Right atrium auricular region (tissue), 2 donors: ENCODE measurements around the gene TTC33. TPM values are rescaled to one million over a fixed set of nuclear protein-coding genes. Genes with fewer than 3 reads are reported as not detected.
"Not testable (repeated sequence)": the region's sequence is repeated elsewhere in the genome, so short reads cannot be mapped to it uniquely, and the experiment has no call there.

Source experiments
- DNase-seq: peaks from one replicate; pipeline ENCODE4 v3.0.0-alpha.2; 2019; ENCODE audit warnings: low spot score
- H3K27ac ChIP-seq, 2 donors: fragments of 200-600 bp; sonication (generic); 1 replicate in 1 of 2; 2 replicates in 1 of 2; pipeline ENCODE4 v1.5.1; 2016 to 2019
- H3K27me3 ChIP-seq, 2 donors: fragments of 200-600 bp; sonication (generic); one replicate each; pipeline versions ENCODE4 v1.5.1 to v1.6.0; 2017 to 2019
- H3K36me3 ChIP-seq: fragments of 200-600 bp; sonication (generic); one replicate; pipeline ENCODE4 v1.5.1; 2016
- H3K4me1 ChIP-seq, 2 donors: fragments of 200-600 bp; sonication (generic); one replicate each; pipeline versions ENCODE4 v1.5.1 to v1.6.0; 2017 to 2019
- H3K4me3 ChIP-seq, 2 donors: fragments of 200-600 bp; sonication (generic); 1 replicate in 1 of 2; 2 replicates in 1 of 2; pipeline ENCODE4 v1.5.1; 2017 to 2019; ENCODE audit warnings: mild to moderate bottlenecking in 1 of 2, moderate library complexity in 1 of 2
- H3K9me3 ChIP-seq, 2 donors: fragments of 200-600 bp; sonication (generic); one replicate each; pipeline ENCODE4 v1.5.1; 2019
- total RNA-seq, 2 donors: library from RNA; depleted of rRNA; stranded (reverse); fragments of >200 nt; gene quantifications; one replicate each; pipeline ENCODE4 v1.1.0, GENCODE V29; 2016
- TF ChIP-seq, protein P1 (sequence below), 2 donors: fragments of 200-600 bp; sonication (generic); IDR thresholded peaks; one replicate each; pipeline ENCODE4 v1.5.1; 2019; ENCODE audit warnings: antibody characterized with exemption in 2 of 2

The TTC33 gene
- total RNA-seq, 2 donors from 2014 or later, result 10.2 to 16.7 TPM

DNA sequence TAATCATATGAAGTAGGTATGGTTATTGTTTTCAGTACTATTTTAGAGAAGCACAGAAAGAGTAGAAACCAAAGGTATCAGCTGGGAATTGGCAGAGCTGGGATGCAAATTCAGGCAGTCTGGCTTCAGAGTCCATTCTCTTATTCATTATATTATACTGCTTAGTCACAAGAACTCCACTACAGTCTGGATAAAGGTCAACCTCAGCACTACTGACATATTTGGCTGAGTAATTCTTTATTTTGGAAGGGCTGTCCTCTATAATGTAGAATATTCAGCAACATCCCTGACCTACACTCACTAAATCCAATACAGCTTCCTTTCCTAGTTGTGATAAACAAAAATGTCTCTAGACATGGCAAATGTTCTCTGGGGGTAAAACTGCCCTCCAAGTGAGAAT is 38.5 kb downstream of the TTC33 start:
- TF ChIP-seq, protein P1, sequence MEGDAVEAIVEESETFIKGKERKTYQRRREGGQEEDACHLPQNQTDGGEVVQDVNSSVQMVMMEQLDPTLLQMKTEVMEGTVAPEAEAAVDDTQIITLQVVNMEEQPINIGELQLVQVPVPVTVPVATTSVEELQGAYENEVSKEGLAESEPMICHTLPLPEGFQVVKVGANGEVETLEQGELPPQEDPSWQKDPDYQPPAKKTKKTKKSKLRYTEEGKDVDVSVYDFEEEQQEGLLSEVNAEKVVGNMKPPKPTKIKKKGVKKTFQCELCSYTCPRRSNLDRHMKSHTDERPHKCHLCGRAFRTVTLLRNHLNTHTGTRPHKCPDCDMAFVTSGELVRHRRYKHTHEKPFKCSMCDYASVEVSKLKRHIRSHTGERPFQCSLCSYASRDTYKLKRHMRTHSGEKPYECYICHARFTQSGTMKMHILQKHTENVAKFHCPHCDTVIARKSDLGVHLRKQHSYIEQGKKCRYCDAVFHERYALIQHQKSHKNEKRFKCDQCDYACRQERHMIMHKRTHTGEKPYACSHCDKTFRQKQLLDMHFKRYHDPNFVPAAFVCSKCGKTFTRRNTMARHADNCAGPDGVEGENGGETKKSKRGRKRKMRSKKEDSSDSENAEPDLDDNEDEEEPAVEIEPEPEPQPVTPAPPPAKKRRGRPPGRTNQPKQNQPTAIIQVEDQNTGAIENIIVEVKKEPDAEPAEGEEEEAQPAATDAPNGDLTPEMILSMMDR (IDR thresholded peaks at IDR 0.05), result no peak
- Histone ChIP-seq H3K27me3 (no peaks in the 10 kb centered on the region), H3K36me3 (peaks cover 8% of the 10 kb centered on the region), H3K9me3 (peaks cover 0 to 7% of the 10 kb centered on the region in 2 donors), H3K4me3 (no peak overlapping the region), H3K27ac (no peak overlapping the region), H3K4me1 (no peaks in the 10 kb centered on the region)
- no peak for DNase-seq

DNA sequence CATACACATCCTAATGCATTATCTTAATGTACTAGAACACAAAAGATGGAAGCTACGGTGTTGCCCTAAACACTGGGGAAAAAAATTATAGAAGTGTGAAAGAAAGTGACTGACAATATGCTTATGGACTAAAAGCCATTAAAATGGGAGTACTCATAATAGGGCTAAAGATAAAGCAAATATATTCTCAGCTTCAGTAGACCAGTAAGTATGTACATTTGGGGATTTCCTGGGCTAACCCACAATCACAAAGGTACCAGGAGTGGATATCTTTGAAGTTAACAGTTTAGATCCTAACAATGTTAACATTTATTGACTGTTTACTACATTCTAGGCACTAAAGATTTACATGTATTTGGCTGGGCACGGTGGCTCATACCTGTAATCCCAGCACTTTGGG is 39.2 kb downstream of the TTC33 start:
- H3K4me1 ChIP-seq, result no peaks in the 10 kb centered on the region
- no peaks in the 10 kb centered on the region for H3K27me3 ChIP-seq
- no peak for DNase-seq
- no peak overlapping the region for H3K27ac ChIP-seq
- H3K9me3 ChIP-seq, result no peaks in the 10 kb centered on the region
- TF ChIP-seq, protein P1 (IDR thresholded peaks at IDR 0.05), result no peak
- no peak overlapping the region for H3K4me3 ChIP-seq
- peaks cover 8% of the 10 kb centered on the region for H3K36me3 ChIP-seq

DNA sequence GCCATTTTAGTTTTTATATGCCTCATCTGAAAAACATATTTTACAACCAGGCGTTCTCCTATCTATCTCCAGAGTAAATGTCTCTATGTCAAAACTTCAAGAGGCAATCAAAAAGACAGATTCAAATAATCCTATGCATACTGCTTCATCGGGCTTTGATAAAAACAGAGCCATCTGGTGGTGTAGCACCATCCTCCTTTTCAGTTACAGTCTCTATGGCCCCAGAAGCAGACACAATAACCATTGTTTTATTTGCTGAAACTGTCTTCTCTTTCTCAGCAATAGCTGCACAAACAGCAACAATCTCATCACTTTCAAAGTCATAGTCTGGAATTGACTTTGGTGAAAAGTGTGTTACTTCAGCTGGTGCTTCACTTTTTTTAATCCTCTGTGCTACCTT is 39.8 kb downstream of the TTC33 start:
- Histone ChIP-seq H3K36me3 (peaks cover 6% of the 10 kb centered on the region), H3K4me1 (no peaks in the 10 kb centered on the region), H3K27me3 (no peaks in the 10 kb centered on the region), H3K27ac (no peak overlapping the region), H3K9me3 (no peaks in the 10 kb centered on the region), H3K4me3 (no peak overlapping the region)
- DNase-seq, result no peak
- TF ChIP-seq, protein P1 (IDR thresholded peaks at IDR 0.05), result peak in 1 of 2 donors; percentile 15

DNA sequence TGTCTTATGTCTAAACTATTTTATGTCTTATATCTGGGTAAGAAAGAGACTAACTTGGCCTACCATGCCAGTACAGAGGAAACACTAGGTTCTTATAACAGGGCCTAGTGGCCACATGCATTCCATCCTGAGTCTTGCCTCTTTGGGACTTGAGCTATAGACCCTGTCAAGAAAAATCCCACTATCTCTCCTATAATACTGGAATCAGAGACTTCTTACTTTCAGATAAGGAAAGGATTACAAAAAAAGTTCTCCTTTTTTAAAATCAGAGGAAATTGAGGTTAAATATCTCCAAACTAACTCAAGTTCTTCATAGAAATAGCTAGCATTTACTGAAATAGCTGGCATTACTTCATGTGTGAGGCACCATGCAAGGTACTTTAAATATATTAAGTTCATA is 41.8 kb downstream of the TTC33 start:
- TF ChIP-seq, protein P1 (IDR thresholded peaks at IDR 0.05), result no peak
- DNase-seq, result no peak
- Histone ChIP-seq H3K36me3 (peaks cover under 1% of the 10 kb centered on the region), H3K27ac (no peak overlapping the region), H3K4me3 (no peak overlapping the region), H3K4me1 (no peaks in the 10 kb centered on the region), H3K9me3 (no peaks in the 10 kb centered on the region), H3K27me3 (no peaks in the 10 kb centered on the region)

DNA sequence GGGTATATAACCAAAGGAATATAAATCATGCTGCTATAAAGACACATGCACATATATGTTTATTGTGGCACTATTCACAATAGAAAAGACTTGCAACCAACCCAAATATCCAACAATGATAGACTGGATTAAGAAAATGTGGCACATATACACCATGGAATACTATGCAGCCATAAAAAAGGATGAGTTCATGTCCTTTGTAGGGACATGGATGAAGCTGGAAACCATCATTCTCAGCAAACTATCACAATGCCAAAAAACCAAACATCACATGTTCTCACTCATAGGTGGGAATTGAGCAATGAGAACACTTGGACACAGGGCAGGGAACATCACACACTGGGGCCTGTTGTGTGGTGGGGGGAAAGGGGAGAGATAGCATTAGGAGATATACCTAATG is 45.2 kb downstream of the TTC33 start:
- not testable (repeated sequence) for H3K27me3 ChIP-seq, H3K4me1 ChIP-seq, DNase-seq, H3K27ac ChIP-seq, H3K4me3 ChIP-seq, H3K9me3 ChIP-seq, H3K36me3 ChIP-seq

DNA sequence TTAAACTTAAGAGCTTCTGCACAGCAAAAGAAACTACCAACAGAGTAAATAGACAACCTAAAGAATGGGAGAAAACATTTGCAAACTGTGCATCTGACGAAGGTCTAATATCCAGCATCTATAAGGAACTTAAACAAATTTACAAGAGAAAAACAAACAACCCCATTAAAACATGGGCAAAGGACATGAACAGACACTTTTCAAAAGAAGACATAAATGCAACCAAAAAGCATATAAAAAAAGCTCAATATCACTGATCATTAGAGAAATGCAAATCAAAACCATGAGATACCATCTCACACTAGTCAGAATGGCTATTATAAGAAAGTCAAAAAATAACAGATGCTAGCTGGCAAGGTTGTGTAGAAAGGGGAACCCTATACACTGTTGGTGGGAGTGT is 50.3 kb downstream of the TTC33 start:
- not testable (repeated sequence) for H3K4me1 ChIP-seq, DNase-seq
- peaks cover 0 to 27% of the 10 kb centered on the region in 2 donors for H3K9me3 ChIP-seq

DNA sequence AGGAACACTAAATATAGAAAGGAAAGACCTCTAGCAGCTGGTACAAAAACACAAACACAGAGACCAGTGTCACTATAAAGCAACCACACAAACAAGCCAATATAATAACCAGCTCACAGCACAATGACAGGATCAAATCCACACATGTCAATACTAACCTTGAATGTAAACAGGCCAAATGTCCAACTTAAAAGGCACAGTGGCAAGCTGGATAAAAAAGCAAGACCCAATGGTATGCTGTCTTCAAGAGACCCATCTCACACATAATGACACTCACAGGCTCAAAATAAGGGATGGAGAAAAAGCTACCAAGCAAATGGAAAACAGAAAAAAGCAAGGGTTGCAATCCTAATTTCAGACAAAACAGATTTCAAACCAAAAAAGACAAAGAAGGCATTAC is 53.7 kb downstream of the TTC33 start:
- not testable (repeated sequence) for H3K27ac ChIP-seq, H3K4me3 ChIP-seq, H3K27me3 ChIP-seq, H3K36me3 ChIP-seq, H3K4me1 ChIP-seq, DNase-seq
- peaks cover 0 to 27% of the 10 kb centered on the region in 2 donors for H3K9me3 ChIP-seq

More for the DNA sequence above, 50.3 kb downstream of the TTC33 start:
- not testable (repeated sequence) for H3K4me3 ChIP-seq, H3K27ac ChIP-seq, H3K27me3 ChIP-seq, H3K36me3 ChIP-seq
